Measurements from ENCODE around the gene SLC6A16.

DNA sequence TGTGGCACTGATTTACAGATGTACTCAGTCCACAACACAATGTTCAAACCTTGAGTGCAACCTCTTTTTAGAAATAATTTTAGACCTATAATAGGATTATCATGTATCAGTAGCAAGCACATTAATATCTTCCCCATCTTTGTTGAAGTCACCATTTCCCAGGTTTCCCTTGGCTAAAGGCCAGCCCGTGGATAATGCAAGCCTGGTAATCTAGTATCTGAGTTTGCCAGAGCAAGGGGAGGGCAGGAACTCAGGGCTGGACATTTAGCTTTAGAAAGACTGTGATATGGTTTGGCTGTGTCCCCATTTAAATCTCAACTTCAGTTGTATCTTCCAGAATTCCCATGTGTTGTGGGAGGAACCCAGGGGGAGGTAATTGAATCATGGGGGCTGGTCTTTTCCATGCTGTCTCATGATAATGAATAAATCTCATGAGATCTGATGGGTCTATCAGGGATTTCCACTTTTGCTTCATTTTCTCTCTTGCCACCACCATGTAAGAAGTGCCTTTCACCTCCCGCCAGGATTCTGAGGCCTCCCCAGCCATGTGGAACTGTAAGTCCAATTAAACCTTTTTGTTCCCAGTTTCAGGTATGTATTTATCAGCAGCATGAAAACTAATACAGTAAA, 37.7 kb downstream of the SLC6A16 start:
- TF ChIP-seq, protein P1, sequence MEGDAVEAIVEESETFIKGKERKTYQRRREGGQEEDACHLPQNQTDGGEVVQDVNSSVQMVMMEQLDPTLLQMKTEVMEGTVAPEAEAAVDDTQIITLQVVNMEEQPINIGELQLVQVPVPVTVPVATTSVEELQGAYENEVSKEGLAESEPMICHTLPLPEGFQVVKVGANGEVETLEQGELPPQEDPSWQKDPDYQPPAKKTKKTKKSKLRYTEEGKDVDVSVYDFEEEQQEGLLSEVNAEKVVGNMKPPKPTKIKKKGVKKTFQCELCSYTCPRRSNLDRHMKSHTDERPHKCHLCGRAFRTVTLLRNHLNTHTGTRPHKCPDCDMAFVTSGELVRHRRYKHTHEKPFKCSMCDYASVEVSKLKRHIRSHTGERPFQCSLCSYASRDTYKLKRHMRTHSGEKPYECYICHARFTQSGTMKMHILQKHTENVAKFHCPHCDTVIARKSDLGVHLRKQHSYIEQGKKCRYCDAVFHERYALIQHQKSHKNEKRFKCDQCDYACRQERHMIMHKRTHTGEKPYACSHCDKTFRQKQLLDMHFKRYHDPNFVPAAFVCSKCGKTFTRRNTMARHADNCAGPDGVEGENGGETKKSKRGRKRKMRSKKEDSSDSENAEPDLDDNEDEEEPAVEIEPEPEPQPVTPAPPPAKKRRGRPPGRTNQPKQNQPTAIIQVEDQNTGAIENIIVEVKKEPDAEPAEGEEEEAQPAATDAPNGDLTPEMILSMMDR (conservative IDR thresholded peaks at IDR 0.05; ENCODE audit: low read depth in 2 of 2) = no peak
- no peak for TF ChIP-seq EZH2 (IDR thresholded peaks at IDR 0.05; ENCODE audit: low read depth, unreplicated experiment)
- TF ChIP-seq EZH2phosphoT487 (IDR thresholded peaks at IDR 0.05; ENCODE audit: unreplicated experiment) = no peak
- TF ChIP-seq, protein P2, sequence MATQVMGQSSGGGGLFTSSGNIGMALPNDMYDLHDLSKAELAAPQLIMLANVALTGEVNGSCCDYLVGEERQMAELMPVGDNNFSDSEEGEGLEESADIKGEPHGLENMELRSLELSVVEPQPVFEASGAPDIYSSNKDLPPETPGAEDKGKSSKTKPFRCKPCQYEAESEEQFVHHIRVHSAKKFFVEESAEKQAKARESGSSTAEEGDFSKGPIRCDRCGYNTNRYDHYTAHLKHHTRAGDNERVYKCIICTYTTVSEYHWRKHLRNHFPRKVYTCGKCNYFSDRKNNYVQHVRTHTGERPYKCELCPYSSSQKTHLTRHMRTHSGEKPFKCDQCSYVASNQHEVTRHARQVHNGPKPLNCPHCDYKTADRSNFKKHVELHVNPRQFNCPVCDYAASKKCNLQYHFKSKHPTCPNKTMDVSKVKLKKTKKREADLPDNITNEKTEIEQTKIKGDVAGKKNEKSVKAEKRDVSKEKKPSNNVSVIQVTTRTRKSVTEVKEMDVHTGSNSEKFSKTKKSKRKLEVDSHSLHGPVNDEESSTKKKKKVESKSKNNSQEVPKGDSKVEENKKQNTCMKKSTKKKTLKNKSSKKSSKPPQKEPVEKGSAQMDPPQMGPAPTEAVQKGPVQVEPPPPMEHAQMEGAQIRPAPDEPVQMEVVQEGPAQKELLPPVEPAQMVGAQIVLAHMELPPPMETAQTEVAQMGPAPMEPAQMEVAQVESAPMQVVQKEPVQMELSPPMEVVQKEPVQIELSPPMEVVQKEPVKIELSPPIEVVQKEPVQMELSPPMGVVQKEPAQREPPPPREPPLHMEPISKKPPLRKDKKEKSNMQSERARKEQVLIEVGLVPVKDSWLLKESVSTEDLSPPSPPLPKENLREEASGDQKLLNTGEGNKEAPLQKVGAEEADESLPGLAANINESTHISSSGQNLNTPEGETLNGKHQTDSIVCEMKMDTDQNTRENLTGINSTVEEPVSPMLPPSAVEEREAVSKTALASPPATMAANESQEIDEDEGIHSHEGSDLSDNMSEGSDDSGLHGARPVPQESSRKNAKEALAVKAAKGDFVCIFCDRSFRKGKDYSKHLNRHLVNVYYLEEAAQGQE (IDR thresholded peaks at IDR 0.05; ENCODE audit: unreplicated experiment) = no peak
- no peak for TF ChIP-seq POLR2AphosphoS5 (IDR thresholded peaks at IDR 0.05; ENCODE audit: low read depth)
- TF ChIP-seq CREB1 (CRISPR knock-in tag; IDR thresholded peaks at IDR 0.05; ENCODE audit: low read depth) = no peak
- no peak for TF ChIP-seq JUNB (IDR thresholded peaks at IDR 0.05; ENCODE audit: unreplicated experiment)
- TF ChIP-seq, protein P3, sequence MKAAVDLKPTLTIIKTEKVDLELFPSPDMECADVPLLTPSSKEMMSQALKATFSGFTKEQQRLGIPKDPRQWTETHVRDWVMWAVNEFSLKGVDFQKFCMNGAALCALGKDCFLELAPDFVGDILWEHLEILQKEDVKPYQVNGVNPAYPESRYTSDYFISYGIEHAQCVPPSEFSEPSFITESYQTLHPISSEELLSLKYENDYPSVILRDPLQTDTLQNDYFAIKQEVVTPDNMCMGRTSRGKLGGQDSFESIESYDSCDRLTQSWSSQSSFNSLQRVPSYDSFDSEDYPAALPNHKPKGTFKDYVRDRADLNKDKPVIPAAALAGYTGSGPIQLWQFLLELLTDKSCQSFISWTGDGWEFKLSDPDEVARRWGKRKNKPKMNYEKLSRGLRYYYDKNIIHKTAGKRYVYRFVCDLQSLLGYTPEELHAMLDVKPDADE (IDR thresholded peaks at IDR 0.05) = no peak
- no peak for TF ChIP-seq STAT1 (IDR thresholded peaks at IDR 0.05; ENCODE audit: unreplicated experiment)
- no peak for TF ChIP-seq NANOG (IDR thresholded peaks at IDR 0.05; ENCODE audit: borderline replicate concordance)
